NCI-H82 (cell line): ENCODE data around the gene NTNG1.
"Not testable (repeated sequence)": the region's sequence is repeated elsewhere in the genome, so short reads cannot be mapped to it uniquely, and the experiment has no call there.

Source experiments
- DNase-seq: peaks from one replicate; lab custom pipeline; 2025; lab: John Stamatoyannopoulos, UW

The NTNG1 gene

GRCh38 chr1:107140703-107141490 lies at the start of gene NTNG1:
Gene NTNG1, plus strand, starts transcription at chr1:107141039.
- DNase-seq, result peak; percentile 59

DNA sequence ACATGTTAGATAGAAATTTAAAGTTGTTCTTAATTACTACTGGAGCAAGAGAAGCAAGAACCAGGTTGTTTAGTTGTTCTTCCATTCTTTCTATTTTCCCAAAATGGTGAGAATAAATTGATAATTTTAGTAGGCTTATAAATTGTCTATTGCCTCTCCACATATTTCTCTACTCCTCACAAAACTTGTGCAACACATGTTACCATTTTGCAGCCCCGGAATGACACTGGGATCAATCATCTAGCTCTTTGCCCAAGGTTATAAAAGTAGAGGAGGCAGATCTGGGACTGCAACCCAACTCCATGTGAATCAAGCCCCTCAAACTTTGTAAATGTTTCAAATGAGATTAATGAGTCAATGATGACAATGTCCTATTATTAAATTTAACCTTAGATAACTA lies 49.4 kb upstream of the NTNG1 start:
- DNase-seq, result no peak

GRCh38 chr1:107093395-107093794 lies 47.4 kb upstream of the NTNG1 start:
- DNase-seq, result not testable (repeated sequence)

GRCh38 chr1:107095647-107096046 lies 45.2 kb upstream of the NTNG1 start:
- DNase-seq, result no peak

- DNase-seq, result no peak
Measured at GRCh38 chr1:107096690-107097089, 44.1 kb upstream of the NTNG1 start.

DNA sequence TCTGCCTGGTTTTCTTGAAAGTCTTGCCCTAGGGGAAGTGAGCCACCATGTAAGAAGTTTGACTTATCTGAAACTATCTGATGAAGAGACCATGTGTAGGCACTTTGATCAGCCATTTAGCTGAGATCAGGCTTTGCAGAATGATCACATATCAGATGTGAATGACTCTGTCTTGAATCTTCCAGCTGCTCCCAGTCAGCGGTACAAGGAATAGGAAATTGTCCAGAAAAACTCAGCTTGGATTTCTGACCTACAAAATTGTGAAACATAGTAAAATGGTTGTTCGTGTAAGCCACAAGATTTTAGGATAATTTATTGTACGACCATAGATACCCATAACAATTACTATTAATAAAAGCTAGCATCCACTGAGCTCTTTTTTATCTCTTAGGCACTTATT lies 41.9 kb upstream of the NTNG1 start:
- no peak for DNase-seq

GRCh38 chr1:107100331-107100984 lies 40.4 kb upstream of the NTNG1 start:
- no peak for DNase-seq

GRCh38 chr1:107105914-107106313 lies 34.9 kb upstream of the NTNG1 start:
- DNase-seq, result no peak

- DNase-seq, result no peak
Measured at GRCh38 chr1:107110326-107110725, 30.5 kb upstream of the NTNG1 start.

GRCh38 chr1:107116306-107116790 lies 24.5 kb upstream of the NTNG1 start:
- DNase-seq, result no peak

DNA sequence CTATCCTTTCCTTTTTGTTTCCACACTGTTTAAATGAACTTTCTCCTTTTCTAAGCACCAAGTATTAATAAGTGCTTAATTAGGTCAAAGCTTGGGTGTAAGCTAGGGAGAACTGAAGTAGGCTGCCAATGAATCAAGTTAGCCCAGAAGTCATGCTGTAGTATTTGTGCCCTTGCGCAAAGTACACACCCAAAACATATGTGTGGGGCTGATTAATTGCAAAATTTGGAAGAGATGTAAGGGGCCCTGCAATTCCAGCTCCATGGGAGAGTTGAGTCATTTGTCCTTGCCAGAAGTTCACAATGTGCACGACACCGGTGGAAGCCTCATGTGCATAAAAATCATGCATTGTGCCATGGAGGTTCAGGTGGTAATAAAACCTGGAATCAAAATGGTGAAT lies 18.6 kb upstream of the NTNG1 start:
- DNase-seq, result no peak

DNA sequence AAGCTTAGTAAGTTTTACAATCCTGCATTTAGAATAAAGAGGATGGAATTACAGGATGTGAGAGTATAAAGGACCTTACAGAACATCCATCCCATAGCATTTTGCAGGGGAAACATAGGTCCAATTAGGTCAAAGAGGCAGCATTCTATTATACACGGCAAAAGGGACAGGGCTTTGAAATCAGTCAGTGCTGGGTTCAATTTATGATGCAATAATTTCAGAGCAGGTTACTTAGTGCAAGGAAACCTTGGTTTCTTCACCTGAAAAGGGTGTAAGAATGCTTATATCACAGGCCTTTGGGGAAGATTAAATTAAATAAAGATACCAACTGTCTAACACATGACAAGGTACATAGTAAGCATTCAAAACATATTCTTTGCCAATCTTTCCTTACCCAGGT lies 17.1 kb upstream of the NTNG1 start:
- no peak for DNase-seq

- DNase-seq, result peak; percentile 12
Measured at GRCh38 chr1:107124694-107125093, 16.1 kb upstream of the NTNG1 start.

GRCh38 chr1:107132195-107132594 lies 8.6 kb upstream of the NTNG1 start:
- no peak for DNase-seq

DNA sequence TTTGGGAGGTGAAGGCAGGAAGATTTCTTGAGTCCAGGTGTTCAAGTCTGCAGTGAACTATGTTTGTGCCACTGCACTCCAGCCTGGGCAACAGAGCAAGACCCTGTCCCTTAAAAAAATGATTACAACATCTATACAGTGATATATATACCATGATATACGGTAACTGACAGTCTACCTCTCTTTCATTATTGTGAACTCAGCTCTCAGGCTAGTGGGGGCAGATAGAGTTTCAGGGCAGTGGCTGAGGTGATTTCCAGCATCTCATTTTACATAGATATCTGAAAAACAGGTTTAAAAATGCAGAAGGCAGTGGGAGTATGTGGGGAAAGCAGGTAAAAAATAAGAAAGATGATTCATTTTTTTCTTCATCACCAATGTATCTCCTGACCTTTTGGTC lies 8.1 kb upstream of the NTNG1 start:
- DNase-seq, result no peak

- no peak for DNase-seq
Measured at GRCh38 chr1:107135463-107135862, 5.4 kb upstream of the NTNG1 start.

GRCh38 chr1:107138166-107138565 lies 2.7 kb upstream of the NTNG1 start:
- DNase-seq, result no peak

DNA sequence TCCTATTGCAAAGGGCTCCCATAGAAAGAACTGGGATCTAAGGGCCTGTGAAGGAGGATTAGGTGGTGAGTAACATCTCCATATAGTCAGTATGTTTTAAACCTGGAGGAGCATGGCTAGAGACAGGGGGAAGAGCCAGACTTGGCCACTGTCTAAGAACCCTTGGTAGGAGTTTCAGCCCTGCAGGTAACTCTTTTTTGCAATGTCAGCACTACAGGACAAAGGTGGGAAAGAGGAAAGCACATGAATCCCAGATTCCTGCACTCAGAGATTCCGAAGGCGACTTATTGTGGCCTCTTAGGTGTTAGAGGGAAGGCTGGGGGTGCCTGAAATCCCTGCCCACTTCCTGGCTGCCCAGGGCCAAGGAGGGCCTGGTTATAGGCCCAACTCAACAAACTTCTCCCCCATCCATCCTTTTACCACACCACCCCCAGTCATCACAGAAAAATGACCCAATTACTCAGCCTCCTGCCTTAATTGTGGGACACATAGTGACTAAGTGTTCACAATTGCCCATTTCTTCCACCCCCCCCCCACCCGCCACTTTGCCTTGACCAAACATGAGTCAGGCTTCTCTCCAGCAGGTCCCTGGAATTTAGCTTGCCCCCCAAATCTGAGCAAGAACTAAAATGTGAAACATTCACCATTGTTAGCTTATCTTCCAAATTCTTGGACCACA lies 1.9 kb upstream of the NTNG1 start:
- no peak for DNase-seq

DNA sequence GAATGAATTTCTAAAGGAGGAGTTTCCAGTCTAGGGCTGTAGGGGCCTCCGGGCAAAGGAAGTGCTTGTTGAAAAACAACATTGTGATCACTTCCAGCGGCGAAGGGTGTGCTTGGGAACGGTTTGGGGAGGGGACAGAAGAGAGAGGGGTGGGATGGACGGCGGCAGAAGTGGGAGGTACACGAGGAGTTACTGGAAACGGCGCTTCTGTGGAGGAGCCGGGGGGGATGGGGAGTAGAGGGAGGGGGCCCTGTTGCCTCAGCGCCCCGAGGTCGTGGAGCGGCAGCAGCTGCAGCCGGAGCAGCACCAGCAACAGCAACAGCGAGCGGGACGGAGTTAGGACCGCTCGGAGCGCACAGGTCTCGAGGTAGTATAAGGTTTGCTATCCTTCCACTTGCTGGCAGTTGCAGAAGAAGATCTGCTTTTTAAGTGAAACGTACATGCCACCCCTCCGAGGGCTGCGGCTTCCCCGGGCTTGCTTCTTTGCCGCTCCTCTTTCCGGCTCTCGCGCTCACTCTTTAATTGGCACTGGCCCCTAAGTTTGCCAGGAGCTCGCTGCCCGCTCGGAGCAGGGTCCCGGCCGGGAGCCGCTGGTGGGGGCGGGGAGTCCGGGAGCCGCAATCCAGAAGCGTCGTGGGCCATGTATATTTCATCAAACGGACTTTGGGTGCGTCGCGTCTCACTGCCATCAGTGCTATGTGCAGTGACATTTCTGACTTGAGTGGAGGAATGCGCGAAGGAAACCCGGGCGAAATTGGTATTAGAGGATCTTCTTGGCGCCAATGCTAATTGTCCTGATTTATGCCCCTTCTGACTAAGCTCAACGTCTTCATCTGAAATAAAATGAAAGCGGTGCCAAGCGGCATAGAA lies 771 bp upstream of the NTNG1 start:
- peak; percentile 33 for DNase-seq

DNA sequence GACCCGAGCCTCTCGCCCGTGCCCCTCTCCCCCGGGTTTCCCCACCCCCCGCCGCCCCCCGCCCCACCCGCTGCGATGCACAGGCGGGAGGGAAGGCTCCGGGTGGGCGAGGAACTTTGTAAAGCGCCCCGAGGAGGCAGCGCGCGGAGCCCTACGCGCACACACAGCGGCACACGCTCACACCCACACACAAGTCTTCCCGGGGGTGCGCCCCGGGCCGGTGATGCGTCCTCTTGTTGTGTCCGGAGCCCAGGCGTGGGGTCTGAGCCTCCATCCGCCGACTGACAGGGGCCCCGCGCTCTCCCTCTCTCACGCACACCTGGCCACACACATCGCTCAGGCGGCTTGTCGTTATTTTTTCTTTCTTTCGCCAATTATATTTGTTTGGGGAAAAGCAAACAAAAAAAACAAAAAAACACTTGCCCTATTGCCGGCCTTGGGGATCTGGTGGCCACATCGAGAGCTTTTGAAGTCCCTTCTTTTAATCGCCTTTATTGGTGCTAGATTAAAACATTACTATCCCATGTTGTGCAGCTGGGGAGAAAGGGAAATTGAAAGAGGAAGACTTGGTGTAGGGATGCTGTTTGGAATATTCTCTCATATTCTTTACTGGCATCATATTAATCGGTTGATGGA lies 770 bp downstream of the NTNG1 start:
- peak; percentile 59 for DNase-seq

DNA sequence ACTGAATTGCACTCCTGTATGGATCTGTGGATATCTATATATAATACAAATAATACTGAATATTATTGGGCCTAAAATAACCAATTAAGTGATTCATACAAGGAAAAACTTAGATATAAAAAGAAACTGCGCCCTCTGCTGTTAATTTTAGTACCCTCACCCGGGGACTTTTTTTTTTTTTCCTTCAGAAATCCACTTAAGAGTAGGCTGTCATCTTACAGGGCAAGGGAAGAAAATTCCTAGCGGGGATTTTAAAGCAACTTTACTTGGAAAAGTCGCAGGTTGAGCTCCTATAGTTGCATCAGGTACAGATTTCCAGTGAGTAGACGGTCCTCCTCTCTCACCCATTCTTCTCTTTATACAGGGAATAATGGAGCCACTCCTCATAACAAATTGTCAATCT lies 1.3 kb downstream of the NTNG1 start:
- peak; percentile 87 for DNase-seq
